Gastroesophageal sphincter (tissue), 3 donors: ENCODE measurements around the gene ZNF839.

Source experiments
- CTCF ChIP-seq, 4 experiments: fragments of 200-600 bp in 2 of 4; fragments of 450-650 bp in 2 of 4; sonication (generic) in 1 of 4; IDR thresholded peaks; one replicate each; pipeline ENCODE4 v1.5.1; 2017 to 2019; ENCODE audit warnings: antibody characterized with exemption in 4 of 4, mild to moderate bottlenecking in 2 of 4, moderate library complexity in 2 of 4
- POLR2A ChIP-seq, 2 donors: fragments of 450-650 bp; IDR thresholded peaks; one replicate each; pipeline ENCODE4 v1.6.1; 2017; ENCODE audit warnings: antibody characterized with exemption in 2 of 2, mild to moderate bottlenecking in 2 of 2, moderate library complexity in 1 of 2

GRCh38 chr14:102344084-102344483 lies 24.5 kb downstream of the ZNF839 start:
- TF ChIP-seq CTCF (IDR thresholded peaks at IDR 0.05) (no peak), POLR2A (IDR thresholded peaks at IDR 0.05) (no peak)
